Fibroblast of gingiva (primary cell): ENCODE results near the gene MEIS1.

ENCODE experiments used
- DNase-seq: peaks from one replicate; pipeline ENCODE4 v3.0.0-alpha.2; 2011; ENCODE audit warnings: low read depth

The MEIS1 gene

GRCh38 chr2:66566726-66567399 is 131.9 kb downstream of the MEIS1 start:
- no peak for DNase-seq

GRCh38 chr2:66567729-66568128 is 132.8 kb downstream of the MEIS1 start:
- DNase-seq = no peak

- no peak for DNase-seq
Observed at GRCh38 chr2:66568650-66569300, 133.8 kb downstream of the MEIS1 start.

- no peak for DNase-seq
Observed at GRCh38 chr2:66569321-66569851, 134.5 kb downstream of the MEIS1 start.

GRCh38 chr2:66569974-66570373 is 135.0 kb downstream of the MEIS1 start:
- DNase-seq = no peak

- no peak for DNase-seq
Observed at GRCh38 chr2:66570471-66570870, 135.5 kb downstream of the MEIS1 start.

GRCh38 chr2:66571918-66572317 is 137.0 kb downstream of the MEIS1 start:
- no peak for DNase-seq

- DNase-seq = no peak
Observed at GRCh38 chr2:66572391-66572790, 137.5 kb downstream of the MEIS1 start.

- no peak for DNase-seq
Observed at GRCh38 chr2:66573416-66573815, 138.5 kb downstream of the MEIS1 start.

- no peak for DNase-seq
Observed at GRCh38 chr2:66573821-66574233, 138.9 kb downstream of the MEIS1 start.

GRCh38 chr2:66574701-66575624 is 140.0 kb downstream of the MEIS1 start:
- peak; percentile 66 for DNase-seq

GRCh38 chr2:66575625-66576310 is 140.8 kb downstream of the MEIS1 start:
- no peak for DNase-seq

- DNase-seq = no peak
Observed at GRCh38 chr2:66576311-66576560, 141.3 kb downstream of the MEIS1 start.

- DNase-seq = peak; percentile 21
Observed at GRCh38 chr2:66576561-66577320, 141.8 kb downstream of the MEIS1 start.

- no peak for DNase-seq
Observed at GRCh38 chr2:66577321-66578053, 142.6 kb downstream of the MEIS1 start.

GRCh38 chr2:66578054-66578686 is 143.2 kb downstream of the MEIS1 start:
- no peak for DNase-seq

- DNase-seq = no peak
Observed at GRCh38 chr2:66578687-66579106, 143.8 kb downstream of the MEIS1 start.

- DNase-seq = no peak
Observed at GRCh38 chr2:66579186-66580126, 144.5 kb downstream of the MEIS1 start.
